Measurements from ENCODE around the gene AGBL4.

AGBL4 gene

DNA sequence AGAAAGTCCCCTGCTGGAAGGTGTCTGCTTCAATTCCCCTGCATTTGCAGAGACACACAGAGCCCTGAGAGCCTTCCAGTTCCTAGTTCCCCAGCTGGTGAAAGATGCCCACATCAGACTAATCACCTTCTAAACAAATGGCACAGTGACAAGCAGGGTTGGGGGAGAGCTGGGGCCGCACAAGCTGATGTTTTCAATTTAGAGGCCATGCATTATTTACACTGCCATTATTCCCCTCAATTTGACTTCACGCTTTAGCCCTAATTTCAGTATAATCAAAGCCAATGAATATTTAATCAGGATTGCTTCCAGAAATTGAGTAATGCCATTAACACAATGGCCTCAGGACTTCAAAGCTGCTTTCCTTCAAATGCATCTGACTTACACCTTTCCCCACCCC, 1328.6 kb downstream of the AGBL4 start:
- peak; percentile 51 for DNase-seq

DNA sequence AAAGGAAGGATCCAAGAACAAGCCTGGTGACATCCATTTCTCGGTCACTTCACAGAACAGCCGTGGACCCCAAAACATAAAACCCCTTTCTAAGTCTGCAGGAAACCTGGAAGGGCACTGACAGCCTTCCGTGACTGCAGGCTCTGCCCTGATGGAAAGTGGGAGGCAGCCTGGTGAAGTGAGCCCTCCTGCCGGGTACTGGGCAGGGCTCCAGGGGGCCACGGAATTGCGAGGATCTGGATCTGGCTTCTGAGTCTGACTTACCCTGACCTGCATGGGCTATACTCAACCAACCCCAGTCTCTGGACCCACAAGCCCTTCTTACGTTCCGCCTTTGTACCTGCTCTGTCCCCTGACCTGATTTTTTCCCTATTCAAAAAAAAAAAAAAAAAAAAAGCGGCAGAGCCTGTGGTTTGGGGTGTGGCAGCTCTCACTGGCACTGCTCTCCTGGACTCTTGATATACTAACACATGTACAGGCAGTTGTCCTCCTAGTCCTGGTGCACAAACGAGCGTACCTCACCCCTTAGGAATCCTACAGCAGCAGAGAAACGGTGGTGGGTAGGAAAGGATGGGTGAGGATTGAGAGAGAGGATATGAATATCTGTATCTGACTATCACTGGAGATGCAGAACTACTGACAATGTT, 1330.0 kb downstream of the AGBL4 start:
- DNase-seq, result no peak

DNA sequence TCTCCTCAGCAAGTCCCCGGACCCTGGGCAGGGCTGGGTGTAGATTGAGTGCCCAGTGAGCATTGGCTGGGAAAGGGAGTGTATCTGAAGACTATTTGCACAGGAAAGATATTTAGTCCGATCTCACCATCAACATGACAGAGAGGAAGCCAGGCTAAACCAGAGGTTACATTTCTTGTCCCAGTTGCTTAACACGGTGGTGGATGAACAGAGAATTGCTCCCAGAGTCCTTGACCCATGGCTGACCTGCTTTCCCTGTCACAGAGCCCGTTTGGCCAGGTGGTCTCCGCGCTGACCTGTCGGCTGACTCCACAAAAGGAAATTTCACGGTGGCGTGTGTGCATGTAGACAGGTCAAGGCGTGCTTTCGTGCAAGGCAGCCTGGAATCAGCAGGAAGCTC, 1330.6 kb downstream of the AGBL4 start:
- DNase-seq, result no peak

DNA sequence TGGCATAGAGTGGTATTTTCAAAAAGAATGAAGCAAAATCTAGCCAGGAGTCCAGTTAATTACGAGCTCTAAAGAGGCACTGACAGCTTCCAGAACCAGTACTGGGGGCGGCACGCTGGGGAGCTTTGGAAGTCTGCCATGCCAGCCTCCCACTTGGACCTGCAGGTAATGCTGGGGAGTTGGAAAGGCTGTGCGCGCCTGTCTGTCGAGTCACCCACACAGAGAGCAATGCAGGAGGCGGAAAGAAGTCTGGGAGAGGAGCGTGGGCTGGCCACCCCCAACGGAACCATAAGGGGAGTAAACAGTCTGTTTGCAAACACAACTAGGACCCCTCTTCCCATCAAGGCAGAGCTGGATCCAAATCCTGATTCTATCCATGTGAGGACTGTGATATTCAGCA, 1331.5 kb downstream of the AGBL4 start:
- no peak for DNase-seq

DNA sequence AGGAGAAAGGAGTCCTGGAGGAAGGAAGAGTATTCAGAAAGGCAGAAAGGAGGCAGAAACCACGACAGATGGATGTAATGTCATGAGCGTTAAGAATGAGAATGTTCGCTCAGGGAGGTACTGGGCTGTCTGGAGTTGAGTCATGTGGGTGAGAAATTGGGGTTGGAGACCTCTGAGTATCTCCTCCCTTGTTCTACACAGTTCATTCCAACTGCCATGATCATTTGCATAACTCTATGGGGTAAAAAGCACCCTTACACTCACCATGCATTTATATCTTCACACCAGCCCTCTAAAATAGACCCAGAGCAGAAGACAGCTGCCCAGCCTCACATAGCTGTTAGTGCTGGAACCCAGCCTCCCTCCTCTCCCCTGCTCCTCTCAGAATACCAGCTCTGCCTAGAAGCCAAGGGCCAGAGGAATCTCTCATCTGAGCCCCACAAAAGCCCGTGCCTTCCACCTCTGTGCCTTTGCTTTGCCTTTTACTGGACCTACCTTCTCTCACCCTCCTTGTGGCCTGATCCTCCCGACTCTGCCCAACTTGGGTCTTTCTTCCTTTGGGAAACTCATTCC, 1332.2 kb downstream of the AGBL4 start:
- no peak for DNase-seq

DNA sequence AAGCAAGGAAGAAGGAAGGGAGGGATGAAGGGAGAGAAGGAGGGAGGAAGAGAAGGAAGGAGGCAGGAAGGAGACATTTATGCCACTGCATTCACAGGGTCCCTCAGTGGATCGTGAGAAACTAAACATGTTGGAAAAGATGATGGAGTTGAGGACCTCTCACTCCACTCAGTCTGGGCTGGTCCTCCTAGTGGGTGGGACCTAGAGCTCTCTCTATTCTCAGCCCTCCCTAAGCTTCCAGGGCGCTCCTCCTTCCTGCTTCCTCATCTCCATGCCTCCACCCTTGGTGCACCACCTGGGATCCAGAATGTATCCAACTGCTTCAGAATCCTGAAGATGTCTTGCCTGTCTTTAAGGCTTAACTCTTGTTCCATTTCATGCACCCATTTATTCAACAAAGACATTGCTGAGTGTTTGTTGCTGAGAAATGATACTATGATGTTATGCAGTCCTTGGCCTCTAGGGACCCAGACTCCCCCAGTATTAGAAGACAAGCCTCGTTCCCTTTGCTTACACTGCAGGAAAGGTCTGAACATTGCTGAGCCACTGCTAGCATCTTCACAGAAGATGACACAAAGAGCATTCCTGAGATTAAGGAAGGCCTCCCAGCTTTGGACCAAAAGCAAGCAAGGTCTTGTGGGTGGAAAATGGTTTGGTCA, 1335.5 kb downstream of the AGBL4 start:
- DNase-seq, result no peak

DNA sequence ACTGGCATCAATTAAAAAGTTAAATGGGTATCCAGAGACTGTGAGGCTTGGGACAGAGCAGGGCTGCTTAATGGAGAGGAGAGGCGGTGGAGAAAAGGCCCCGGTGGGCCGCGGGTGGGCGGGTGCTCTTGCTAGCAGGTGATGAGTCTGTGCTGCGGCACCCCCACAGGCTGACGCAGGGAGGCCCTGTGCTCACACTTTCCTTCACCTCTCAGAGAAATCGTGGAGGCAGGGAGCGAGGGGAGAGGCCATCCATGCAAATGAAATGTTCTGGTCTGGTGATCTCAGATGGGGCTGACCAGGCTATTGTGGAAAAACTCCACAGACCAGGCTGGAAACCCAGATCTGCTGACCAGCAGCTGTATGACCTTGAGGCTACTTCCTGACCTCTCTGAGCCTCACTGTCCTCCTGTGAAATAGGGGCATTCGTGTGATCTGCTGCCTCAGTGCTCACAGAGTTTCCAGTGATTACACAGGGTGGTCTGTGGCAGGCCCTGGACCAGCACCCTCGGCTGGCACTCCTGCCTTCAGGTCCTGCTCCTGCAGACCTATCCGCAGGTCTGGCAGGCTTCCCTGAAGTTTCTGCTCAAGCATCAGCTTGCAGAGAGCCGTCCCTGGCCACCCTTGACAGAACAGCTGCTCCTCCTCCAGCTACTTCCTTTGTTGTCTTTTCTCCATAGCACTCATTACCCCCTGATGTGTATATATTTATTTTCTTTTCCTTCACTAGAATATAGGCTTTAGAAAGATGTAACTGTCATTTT, 1336.3 kb downstream of the AGBL4 start:
- no peak for DNase-seq

DNA sequence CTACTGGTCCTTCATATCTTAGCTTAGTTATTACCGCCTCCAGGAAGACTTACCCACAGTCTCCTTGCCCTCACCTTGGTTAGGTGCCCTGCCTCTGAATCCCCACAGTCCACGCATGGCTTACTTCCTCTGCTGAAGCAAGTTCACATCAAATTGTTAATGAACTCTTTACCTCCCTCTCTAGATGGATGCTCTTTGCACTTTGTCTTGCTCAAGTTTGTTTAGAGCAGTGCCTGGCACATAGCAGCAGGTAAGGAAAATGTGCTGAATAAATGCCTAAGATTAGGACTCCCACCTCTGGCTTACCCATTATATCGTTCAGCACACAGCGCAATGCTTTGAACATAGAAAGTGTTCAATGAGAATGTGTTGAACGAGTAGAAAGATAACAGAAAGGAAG, 1337.6 kb downstream of the AGBL4 start:
- no peak for DNase-seq

DNA sequence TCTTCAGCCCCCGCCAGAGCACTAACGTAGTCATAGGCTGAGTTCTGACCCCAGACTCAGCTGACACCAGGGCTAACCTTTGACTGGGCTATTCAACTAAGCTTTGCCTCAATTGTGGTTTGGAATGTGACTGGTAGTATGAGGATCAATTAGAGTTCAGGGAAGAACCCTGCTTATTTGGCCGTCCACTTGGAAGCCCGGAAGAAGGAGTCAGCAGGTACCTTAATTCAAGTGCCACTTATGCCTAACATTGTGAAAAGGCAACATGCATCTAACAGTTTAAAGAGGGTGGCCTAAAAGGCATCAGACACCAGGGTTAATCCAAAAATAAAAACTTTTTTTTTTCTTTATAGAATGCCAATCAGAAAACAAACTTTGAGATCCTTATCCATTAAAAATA, 1339.4 kb downstream of the AGBL4 start:
- no peak for DNase-seq

DNA sequence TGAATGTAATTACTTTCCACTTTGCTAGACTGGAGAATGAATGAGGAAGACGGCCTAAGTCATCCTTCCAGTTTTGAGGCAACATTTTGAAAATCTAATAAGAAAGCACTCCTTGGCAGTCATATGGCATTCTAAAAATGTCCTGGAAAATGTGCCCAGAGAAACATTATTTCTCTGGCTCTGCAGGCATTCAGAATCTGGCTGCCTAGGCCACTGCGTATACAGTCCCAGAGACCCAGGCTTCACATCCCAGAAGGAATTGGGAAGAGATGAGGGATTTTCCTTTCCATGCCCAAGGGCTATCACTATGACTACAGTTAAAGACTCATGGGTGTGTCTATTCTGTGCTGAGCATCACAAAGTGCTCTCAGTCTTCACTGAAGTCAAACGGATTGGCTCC, 1339.9 kb downstream of the AGBL4 start:
- DNase-seq, result no peak

DNA sequence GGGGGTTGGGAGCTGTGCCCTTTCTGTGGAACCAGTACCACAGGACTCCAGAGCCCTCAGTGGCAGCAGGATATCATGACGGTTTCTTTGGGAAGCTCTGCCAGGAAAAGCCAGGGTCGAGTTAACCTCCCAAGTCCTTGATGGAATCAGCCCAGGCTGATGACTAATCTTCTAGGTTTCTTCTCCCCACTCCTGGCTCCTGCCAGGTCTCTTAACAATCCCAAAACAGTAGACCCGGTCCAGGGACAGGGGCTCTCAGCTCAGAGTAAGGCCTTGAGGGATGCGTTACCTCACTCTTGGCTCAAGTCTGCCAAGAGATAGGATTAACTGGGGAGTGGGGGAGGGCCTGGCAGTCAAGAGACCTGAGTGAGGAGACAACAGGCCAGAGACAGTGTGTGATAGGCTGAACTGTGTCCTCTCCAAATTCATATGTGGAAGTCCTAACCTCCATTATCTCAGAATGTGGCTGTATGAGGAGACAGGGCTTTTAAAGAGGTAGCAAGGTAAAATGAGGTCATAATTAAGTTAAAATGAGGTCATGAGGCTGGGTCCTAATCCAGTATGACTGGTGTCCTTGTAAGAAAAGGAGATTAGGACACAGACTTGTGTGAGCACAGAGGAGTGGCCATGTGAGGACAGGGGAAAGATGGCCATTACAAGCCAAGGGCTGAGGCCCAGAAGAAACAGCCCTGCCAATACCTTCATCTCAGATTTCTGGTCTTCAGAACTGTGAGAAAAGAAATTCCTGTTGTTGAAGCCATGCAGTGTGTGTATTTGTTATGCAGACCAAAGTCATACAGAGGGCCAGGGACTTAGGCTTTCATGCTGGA, 1342.1 kb downstream of the AGBL4 start:
- no peak for DNase-seq

DNA sequence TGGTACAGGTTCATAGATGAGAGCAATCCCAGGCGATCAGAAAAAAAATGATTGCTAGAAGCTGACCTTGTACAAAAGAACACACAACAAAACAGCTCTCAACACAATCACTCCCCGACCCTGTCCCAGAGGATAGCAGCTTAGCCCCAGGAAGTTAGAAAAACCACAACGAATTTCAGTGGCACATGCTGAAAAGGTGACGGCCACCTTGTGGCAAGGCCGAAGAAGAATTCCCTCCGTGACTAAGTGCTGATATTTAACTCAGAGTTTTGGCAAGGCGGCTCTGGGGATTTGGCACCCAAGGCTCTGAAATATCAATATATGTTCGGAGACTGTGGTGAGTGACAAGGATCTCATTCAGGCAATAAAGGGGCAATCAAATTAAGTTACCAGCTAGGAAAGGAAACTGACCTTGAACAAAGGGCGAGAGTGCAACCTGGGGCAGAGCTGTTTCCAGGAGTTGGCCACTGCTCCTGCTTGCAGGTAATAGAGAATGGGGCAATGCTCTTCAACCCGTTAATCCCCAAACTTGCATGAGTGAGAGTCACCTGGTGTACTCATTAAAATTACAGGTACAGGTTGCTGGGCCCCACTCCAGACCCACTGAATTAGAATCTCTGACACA, 1343.2 kb downstream of the AGBL4 start:
- DNase-seq, result no peak

DNA sequence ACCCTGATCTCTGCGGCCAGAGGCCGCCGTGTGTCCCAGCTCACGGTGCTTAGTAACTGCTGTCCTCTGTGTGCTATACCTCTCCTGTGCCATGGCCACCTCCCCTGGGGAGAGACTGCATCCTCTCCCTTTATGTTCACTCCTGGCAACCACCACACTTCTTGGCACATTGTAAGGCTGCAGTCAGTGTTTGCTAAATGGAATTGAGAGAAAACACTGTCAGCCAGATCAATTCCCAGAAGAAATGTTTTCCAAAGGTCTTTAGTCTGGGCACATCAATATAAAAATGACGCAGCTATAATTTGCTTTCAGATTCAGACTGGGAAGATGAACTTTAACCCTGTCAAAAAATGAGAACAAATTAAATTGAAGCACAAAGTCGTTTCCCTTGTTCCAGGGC, 1343.9 kb downstream of the AGBL4 start:
- DNase-seq, result peak; percentile 47

DNA sequence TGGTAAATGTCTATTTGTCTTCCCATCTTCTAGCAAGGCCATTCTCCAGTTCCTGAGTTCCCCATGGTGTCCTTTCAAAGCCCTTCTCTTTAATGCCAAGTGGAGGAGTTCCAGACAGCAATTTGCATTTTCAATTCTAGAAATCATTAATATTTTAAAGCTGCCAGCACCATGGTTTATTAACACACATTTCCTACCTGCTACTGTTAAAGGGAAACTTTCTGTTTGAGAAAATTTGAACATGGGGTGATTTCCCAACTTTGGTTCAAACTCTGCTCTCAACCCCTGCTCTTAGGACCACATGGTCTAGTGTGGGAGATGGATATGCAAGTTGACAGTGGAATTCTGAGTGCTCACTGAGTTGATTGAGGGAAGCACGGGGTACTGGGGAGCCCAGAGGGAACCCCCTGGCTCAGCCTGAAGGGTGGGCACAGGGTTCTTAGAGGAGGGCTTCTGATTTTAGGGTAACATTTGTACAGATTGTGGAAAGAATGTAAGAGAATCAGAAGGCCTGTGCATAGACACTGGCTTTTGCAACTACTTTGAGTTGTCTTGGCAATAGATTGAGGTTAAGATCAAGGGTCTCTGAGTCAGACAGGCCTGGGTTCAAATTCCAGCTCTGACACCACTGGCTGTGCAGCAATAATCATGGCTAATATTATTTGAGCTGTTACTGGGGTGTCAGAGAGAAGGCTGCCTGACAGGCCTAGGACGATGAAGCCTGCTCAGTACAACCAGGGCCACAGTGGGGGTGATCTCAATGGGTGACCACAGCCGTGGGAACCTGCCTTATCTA, 1344.8 kb downstream of the AGBL4 start:
- no peak for DNase-seq

DNA sequence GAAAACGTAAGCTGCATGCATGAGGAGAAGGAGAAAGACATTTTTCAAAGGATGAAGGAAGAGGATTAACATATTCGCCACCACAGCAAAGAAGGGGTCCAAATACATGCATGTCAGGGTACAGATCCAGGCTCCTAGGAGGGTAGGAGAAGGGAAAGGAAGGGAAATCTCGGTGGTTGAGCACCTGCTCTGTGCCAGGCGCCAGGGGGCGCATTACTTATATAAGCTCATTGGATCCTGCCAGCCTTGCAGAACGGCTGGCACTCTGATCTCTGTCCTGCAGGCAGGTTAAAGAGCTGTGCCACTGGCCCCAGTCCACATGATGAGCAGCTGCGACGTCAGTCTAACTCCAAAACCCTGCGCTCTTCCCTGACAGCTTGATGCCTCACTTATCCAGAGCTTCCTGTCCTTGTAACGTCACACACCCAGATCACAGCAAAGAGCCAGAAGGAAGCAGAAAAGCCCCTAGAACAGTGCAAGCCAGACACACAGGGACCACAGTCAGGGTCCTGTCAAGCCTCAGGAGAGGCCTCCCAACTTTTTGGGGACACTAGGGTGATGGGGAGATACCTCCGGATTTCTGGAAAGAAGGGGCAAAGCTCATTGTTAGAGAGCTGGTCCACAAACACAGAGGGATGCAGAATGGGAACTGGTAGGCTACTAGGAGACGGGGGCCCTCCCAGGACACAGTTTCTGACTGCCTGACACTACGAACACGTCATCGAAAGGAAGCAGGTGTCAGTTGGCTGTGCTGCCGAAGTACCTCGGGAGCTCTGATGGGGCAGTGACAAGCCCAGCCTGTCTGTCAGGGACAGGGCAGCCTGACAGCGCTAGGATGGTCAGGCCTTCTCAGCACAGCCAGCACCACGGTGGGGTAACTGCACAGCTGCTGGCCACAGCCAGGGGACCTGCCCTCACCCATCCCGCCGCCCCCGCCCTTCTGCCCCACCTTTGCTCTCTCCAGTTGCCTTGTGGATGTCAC, 1346.2 kb downstream of the AGBL4 start:
- DNase-seq, result peak; percentile 55

DNA sequence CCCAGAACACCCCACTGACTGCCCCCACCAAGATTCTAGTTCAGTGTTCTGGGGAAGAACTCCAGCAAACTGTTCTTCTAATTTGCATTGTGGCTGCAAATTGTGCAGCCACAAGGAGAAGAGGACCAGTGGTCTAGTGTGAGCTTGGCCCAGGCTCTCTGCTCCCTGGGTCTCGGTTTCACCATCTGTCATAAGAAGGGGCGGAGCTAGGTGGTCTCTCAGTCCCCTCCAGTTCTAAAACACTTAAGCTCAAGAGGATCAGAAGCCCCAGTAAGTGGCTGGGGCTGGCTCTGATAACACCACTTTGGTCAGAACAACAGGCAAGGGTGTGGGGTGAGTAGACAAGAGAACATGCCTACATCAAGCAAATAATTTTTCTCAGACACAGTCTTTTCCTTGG, 1346.9 kb downstream of the AGBL4 start:
- peak; percentile 33 for DNase-seq

DNA sequence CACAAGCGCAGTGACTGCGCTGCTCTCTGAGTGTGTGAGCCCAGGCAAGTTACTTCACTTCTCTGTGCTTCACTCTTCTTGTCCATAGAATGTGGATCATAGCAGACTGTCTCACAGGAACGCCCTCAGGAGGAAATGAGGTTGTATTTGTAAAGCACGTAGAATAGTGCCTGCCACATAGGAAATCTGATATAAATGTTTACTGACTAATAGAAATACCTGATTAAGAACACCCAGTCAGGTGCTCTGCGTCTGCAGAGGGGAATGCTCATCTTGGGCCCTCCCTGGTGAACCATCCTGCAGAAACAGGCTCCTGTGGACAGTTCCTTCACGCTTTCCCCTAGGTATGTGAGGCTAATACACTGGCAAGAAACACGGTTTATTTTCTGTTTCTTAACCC, 1347.4 kb downstream of the AGBL4 start:
- DNase-seq, result no peak

DNA sequence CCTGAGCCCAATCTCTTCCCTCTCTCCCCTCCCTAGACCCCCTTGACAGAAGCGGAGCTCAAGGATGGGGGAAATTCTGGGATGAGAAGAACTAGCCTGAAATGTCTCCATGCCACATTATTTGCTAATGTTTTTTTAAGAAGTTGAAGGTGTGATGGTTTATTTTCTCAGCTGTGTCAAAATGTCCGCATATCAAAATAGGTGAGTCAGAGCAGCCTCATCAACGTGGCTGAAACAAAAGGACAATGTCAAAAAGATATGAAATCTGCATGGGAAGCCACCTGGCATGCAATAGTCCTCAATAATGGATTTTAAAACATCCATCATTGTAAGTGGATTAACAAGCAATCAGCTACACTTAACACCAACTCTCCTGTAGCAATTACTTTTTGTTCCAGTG, 1348.5 kb downstream of the AGBL4 start:
- no peak for DNase-seq

DNA sequence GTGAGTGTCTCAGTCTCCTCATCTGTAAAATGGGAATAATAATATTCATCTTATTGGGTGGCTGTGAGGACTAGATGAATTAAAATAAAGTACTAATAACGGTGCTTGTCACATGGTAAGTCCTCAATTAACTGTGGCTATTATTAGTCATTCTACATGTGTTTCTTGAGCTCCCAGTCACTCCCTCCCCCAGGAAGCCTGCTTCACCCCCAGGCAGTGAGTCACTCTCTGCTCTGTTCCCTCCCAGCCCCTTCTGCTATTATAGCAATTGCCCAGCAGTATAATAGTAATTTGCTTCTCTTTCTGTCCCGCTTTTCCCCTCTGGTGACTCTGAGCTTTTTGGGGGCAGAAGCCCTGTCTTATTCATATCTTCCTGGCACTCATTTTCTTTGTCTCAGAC, 1349.1 kb downstream of the AGBL4 start:
- no peak for DNase-seq

DNA sequence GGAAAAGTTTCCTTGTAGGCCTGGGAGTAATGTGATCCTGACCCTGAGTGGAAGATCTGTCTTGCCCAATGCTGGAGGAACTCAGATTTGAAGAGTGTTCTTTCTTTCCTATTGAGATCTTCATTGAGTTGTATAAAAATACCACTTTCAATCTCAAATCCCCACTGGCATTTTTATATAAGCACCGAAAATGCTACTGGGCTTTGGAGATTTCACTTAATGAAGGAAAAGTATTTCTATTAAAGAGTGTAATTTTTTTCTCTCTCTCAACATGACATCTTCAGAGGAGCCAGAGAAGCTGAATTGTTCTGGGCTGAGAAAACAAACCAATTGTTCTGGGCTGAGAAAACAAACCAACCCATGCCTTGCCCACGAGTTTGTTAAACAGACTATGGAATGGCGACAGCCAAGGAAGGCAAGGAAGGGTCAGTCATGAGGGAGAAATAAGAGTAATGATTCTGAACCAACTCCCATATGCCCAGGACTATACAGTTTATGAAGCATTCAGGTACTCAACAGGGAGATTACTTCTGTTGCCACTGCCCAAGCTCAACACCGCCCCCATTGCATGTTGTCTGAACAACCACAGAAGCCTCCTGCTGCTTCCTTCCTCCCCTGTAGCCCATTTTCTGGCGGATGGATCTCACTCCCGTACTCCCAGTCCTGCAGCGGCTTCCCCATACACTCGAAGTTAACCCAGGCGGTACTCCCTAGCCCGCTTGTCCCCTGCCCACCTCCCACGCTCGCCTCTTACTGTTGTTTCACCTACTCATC, 1350.2 kb downstream of the AGBL4 start:
- no peak for DNase-seq
